ENCODE data around the gene NR5A1.

The NR5A1 gene

GRCh38 chr9:124503713-124504529 lies 3.3 kb downstream of the NR5A1 start:
- TF ChIP-seq CTCF (IDR thresholded peaks at IDR 0.05; ENCODE audit: low read depth, low read length): no peak
- no peak for DNase-seq (ENCODE audit: extremely low read depth, low read depth)

GRCh38 chr9:124502711-124503702 lies 4.2 kb downstream of the NR5A1 start:
- no peak for TF ChIP-seq CTCF (IDR thresholded peaks at IDR 0.05; ENCODE audit: low read depth, low read length)
- no peak for DNase-seq (ENCODE audit: extremely low read depth, low read depth)

GRCh38 chr9:124501771-124502320 lies 5.4 kb downstream of the NR5A1 start:
- no peak for DNase-seq (ENCODE audit: extremely low read depth, low read depth)
- TF ChIP-seq CTCF (IDR thresholded peaks at IDR 0.05; ENCODE audit: low read depth, low read length): no peak

- DNase-seq (ENCODE audit: extremely low read depth, low read depth): no peak
- no peak for TF ChIP-seq CTCF (IDR thresholded peaks at IDR 0.05; ENCODE audit: low read depth, low read length)
These were observed 6.2 kb downstream of the NR5A1 start for GRCh38 chr9:124500796-124501611.

- DNase-seq (ENCODE audit: extremely low read depth, low read depth): no peak
- no peak for TF ChIP-seq CTCF (IDR thresholded peaks at IDR 0.05; ENCODE audit: low read depth, low read length)
These were observed 7.0 kb downstream of the NR5A1 start for GRCh38 chr9:124500028-124500795.

GRCh38 chr9:124499216-124499615 lies 8.0 kb downstream of the NR5A1 start:
- DNase-seq (ENCODE audit: extremely low read depth, low read depth): no peak
- no peak for TF ChIP-seq CTCF (IDR thresholded peaks at IDR 0.05; ENCODE audit: low read depth, low read length)

All from AG09319 (cell line).